Measurements from ENCODE around the gene KIF11. TPM values are rescaled to one million over a fixed set of nuclear protein-coding genes. Genes with fewer than 3 reads are reported as not detected.
"Not testable (repeated sequence)": the region's sequence is repeated elsewhere in the genome, so short reads cannot be mapped to it uniquely, and the experiment has no call there.

Gene KIF11
- total RNA-seq, 1 donor from 2014 or later = 19.4 TPM

GRCh38 chr10:92552310-92552709 is 40.6 kb upstream of the KIF11 start:
- H3K9me3 Mint-ChIP-seq = peaks cover 17% of the 10 kb centered on the region
- DNase-seq (ENCODE audit: low spot score in 2 of 2, unreplicated experiment in 2 of 2) = no peak
- H3K4me3 Mint-ChIP-seq = no peak overlapping the region
- no peaks in the 10 kb centered on the region for H3K4me1 Mint-ChIP-seq
- H3K36me3 Mint-ChIP-seq = peaks cover 41% of the 10 kb centered on the region
- H3K27ac Mint-ChIP-seq = no peak overlapping the region
- H3K27me3 Mint-ChIP-seq (ENCODE audit: low read depth) = no peaks in the 10 kb centered on the region
- TF ChIP-seq CTCF (IDR thresholded peaks at IDR 0.05; ENCODE audit: unreplicated experiment) = no peak

GRCh38 chr10:92553959-92554358 is 39.0 kb upstream of the KIF11 start:
- no peak for DNase-seq (ENCODE audit: low spot score in 2 of 2, unreplicated experiment in 2 of 2)
- no peaks in the 10 kb centered on the region for H3K4me1 Mint-ChIP-seq
- no peak overlapping the region for H3K27ac Mint-ChIP-seq
- H3K9me3 Mint-ChIP-seq = peaks cover 18% of the 10 kb centered on the region
- H3K4me3 Mint-ChIP-seq = no peak overlapping the region
- no peaks in the 10 kb centered on the region for H3K27me3 Mint-ChIP-seq (ENCODE audit: low read depth)
- peaks cover 55% of the 10 kb centered on the region for H3K36me3 Mint-ChIP-seq
- no peak for TF ChIP-seq CTCF (IDR thresholded peaks at IDR 0.05; ENCODE audit: unreplicated experiment)

GRCh38 chr10:92559046-92559445 is 33.9 kb upstream of the KIF11 start:
- no peak for TF ChIP-seq CTCF (IDR thresholded peaks at IDR 0.05; ENCODE audit: unreplicated experiment)
- Mint-ChIP-seq H3K9me3 (peaks cover 23% of the 10 kb centered on the region), H3K4me1 (no peaks in the 10 kb centered on the region), H3K36me3 (peaks cover 65% of the 10 kb centered on the region), H3K27me3 (ENCODE audit: low read depth) (no peaks in the 10 kb centered on the region), H3K4me3 (no peak overlapping the region), H3K27ac (no peak overlapping the region)
- no peak for DNase-seq (ENCODE audit: low spot score in 2 of 2, unreplicated experiment in 2 of 2)

- no peak for DNase-seq (ENCODE audit: low spot score in 2 of 2, unreplicated experiment in 2 of 2)
- H3K9me3 Mint-ChIP-seq = peaks cover 19% of the 10 kb centered on the region
- TF ChIP-seq CTCF (IDR thresholded peaks at IDR 0.05; ENCODE audit: unreplicated experiment) = no peak
- no peak overlapping the region for H3K27ac Mint-ChIP-seq
- no peak overlapping the region for H3K4me3 Mint-ChIP-seq
- peaks cover 2% of the 10 kb centered on the region for H3K4me1 Mint-ChIP-seq
- no peaks in the 10 kb centered on the region for H3K27me3 Mint-ChIP-seq (ENCODE audit: low read depth)
- peaks cover 50% of the 10 kb centered on the region for H3K36me3 Mint-ChIP-seq
Measured at GRCh38 chr10:92562424-92562823, 30.5 kb upstream of the KIF11 start.

- Mint-ChIP-seq H3K4me3 (no peak overlapping the region), H3K27me3 (ENCODE audit: low read depth) (no peaks in the 10 kb centered on the region), H3K27ac (no peak overlapping the region), H3K9me3 (peaks cover 4% of the 10 kb centered on the region), H3K4me1 (peaks cover 23% of the 10 kb centered on the region), H3K36me3 (peaks cover 22% of the 10 kb centered on the region)
- DNase-seq (ENCODE audit: low spot score in 2 of 2, unreplicated experiment in 2 of 2) = no peak
- TF ChIP-seq CTCF (IDR thresholded peaks at IDR 0.05; ENCODE audit: unreplicated experiment) = no peak
Measured at GRCh38 chr10:92567952-92568600, 24.9 kb upstream of the KIF11 start.

- DNase-seq (ENCODE audit: low spot score in 2 of 2, unreplicated experiment in 2 of 2) = no peak
- H3K27ac Mint-ChIP-seq = no peak overlapping the region
- no peaks in the 10 kb centered on the region for H3K27me3 Mint-ChIP-seq (ENCODE audit: low read depth)
- H3K4me3 Mint-ChIP-seq = no peak overlapping the region
- H3K4me1 Mint-ChIP-seq = peaks cover 23% of the 10 kb centered on the region
- TF ChIP-seq CTCF (IDR thresholded peaks at IDR 0.05; ENCODE audit: unreplicated experiment) = no peak
- H3K9me3 Mint-ChIP-seq = peaks cover 4% of the 10 kb centered on the region
- H3K36me3 Mint-ChIP-seq = peaks cover 18% of the 10 kb centered on the region
Measured at GRCh38 chr10:92569071-92569470, 23.9 kb upstream of the KIF11 start.

GRCh38 chr10:92569663-92570062 is 23.3 kb upstream of the KIF11 start:
- not testable (repeated sequence) for H3K9me3 Mint-ChIP-seq; H3K27ac Mint-ChIP-seq; DNase-seq (ENCODE audit: low spot score in 2 of 2, unreplicated experiment in 2 of 2); H3K27me3 Mint-ChIP-seq (ENCODE audit: low read depth); H3K4me3 Mint-ChIP-seq
- Mint-ChIP-seq H3K4me1 (peaks cover 25% of the 10 kb centered on the region), H3K36me3 (peaks cover 17% of the 10 kb centered on the region)
